IMR-90 (cell line): Measurements from ENCODE around the gene POU4F2. TPM values are rescaled to one million over a fixed set of nuclear protein-coding genes. Genes with fewer than 3 reads are reported as not detected.

Experiments
- ATAC-seq: fragments of 200-7000 bp; cut with Tn5 transposase; 2 replicates; pipeline ENCODE4 v1.9.1; 2020; ENCODE audit warnings: low read depth, mild to moderate bottlenecking, moderate library complexity
- BruUV-seq: library from RNA; stranded (reverse); fragments of 400-500 nt; replicated peaks from 2 replicates; lab custom pipeline; 2021; lab: Mats Ljungman, UMichigan
- CTCF ChIA-PET: fragments of 300-600 bp; formaldehyde crosslinking; extraction: SDS; loops from one replicate; lab custom pipeline; 2021; ENCODE audit warnings: antibody characterized with exemption; lab: Yijun Ruan, JAX
- POLR2A ChIA-PET: fragments of 300-600 bp; sonication (Branson Sonifier 250); formaldehyde crosslinking; loops from one replicate; lab custom pipeline; 2022; ENCODE audit warnings: antibody characterized with exemption; ENCODE audit not compliant: unreplicated experiment; lab: Charles Lee
- DNase-seq: peaks from one replicate; pipeline ENCODE4 v3.0.0; 2013
- H2AFZ ChIP-seq: replicated peaks from 2 replicates; pipeline ENCODE3; 2013; ENCODE audit warnings: low read length, mild to moderate bottlenecking; ENCODE audit not compliant: poor library complexity
- H2AK5ac ChIP-seq: 2 replicates; pipeline ENCODE4 v1.6.1; 2013; ENCODE audit warnings: low read depth, low read length, inconsistent platforms
- H2AK9ac ChIP-seq: replicated peaks from 2 replicates; pipeline ENCODE3; 2013; ENCODE audit warnings: mild to moderate bottlenecking, low read depth, low read length, moderate library complexity; ENCODE audit not compliant: poor library complexity
- H2BK120ac ChIP-seq: 2 replicates; pipeline ENCODE4 v1.6.1; 2013; ENCODE audit warnings: low read depth, low read length, inconsistent platforms
- H2BK15ac ChIP-seq: 3 replicates; pipeline ENCODE4 v1.6.1; 2013; ENCODE audit warnings: low read depth, low read length, inconsistent platforms
- H2BK20ac ChIP-seq: 2 replicates; pipeline ENCODE4 v1.6.1; 2013; ENCODE audit warnings: low read depth, mild to moderate bottlenecking, inconsistent platforms, low read length, moderate library complexity
- H2BK5ac ChIP-seq: 2 replicates; pipeline ENCODE4 v1.6.1; 2013; ENCODE audit warnings: mild to moderate bottlenecking, low read depth, low read length, inconsistent platforms; ENCODE audit not compliant: poor library complexity, severe bottlenecking
- H3K14ac ChIP-seq: replicated peaks from 2 replicates; pipeline ENCODE4 v1.6.1; 2013; ENCODE audit warnings: low read depth, low read length, inconsistent platforms
- H3K18ac ChIP-seq: 2 replicates; pipeline ENCODE4 v1.6.1; 2013; ENCODE audit warnings: low read depth, low read length, control low read depth
- H3K23ac ChIP-seq: 2 replicates; pipeline ENCODE4 v1.6.1; 2013; ENCODE audit warnings: low read depth, low read length, inconsistent platforms
- H3K27ac ChIP-seq: 2 replicates; pipeline ENCODE4 v1.5.1; 2013; ENCODE audit warnings: mild to moderate bottlenecking, control low read depth, low read length; ENCODE audit not compliant: insufficient read depth
- H3K27me3 ChIP-seq: 2 replicates; pipeline ENCODE4 v1.6.1; 2013; ENCODE audit warnings: low read length; ENCODE audit not compliant: control insufficient read depth, insufficient read depth
- H3K36me3 ChIP-seq: 2 replicates; pipeline ENCODE4 v1.6.1; 2013; ENCODE audit warnings: low read length, mixed read lengths; ENCODE audit not compliant: control insufficient read depth, insufficient read depth
- H3K4ac ChIP-seq: 2 replicates; pipeline ENCODE4 v1.6.1; 2013; ENCODE audit warnings: low read depth, low read length, inconsistent platforms
- H3K4me1 ChIP-seq: 2 replicates; pipeline ENCODE4 v1.6.1; 2013; ENCODE audit warnings: low read length, mixed read lengths; ENCODE audit not compliant: control insufficient read depth, insufficient read depth
- H3K4me2 ChIP-seq: 2 replicates; pipeline ENCODE4 v1.6.1; 2013; ENCODE audit warnings: low read depth, mild to moderate bottlenecking, control low read depth, low read length, moderate library complexity
- H3K4me3 ChIP-seq: 2 replicates; pipeline ENCODE4 v1.5.1; 2013; ENCODE audit warnings: low read depth, mild to moderate bottlenecking, control low read depth, low read length, moderate library complexity; ENCODE audit not compliant: insufficient read depth
- H3K56ac ChIP-seq: 2 replicates; pipeline ENCODE4 v1.6.1; 2013; ENCODE audit warnings: low read length, inconsistent platforms; ENCODE audit not compliant: insufficient read depth; ENCODE audit errors: extremely low read depth
- H3K79me1 ChIP-seq, 2 experiments: 2 replicates each; pipeline ENCODE4 v1.6.1; 2013; ENCODE audit warnings: low read length in 2 of 2, inconsistent platforms in 1 of 2, low read depth in 1 of 2
- H3K9ac ChIP-seq: 2 replicates; pipeline ENCODE4 v1.6.1; 2013; ENCODE audit warnings: low read depth, low read length, control low read depth
- H3K9me1 ChIP-seq: 2 replicates; pipeline ENCODE4 v1.6.1; 2013; ENCODE audit warnings: low read length, inconsistent platforms; ENCODE audit not compliant: insufficient read depth
- H3K9me3 ChIP-seq: 2 replicates; pipeline ENCODE4 v1.6.1; 2013; ENCODE audit warnings: low read length; ENCODE audit not compliant: control insufficient read depth, insufficient read depth
- H4K20me1 ChIP-seq: 2 replicates; pipeline ENCODE4 v1.6.1; 2013; ENCODE audit warnings: low read length, inconsistent platforms; ENCODE audit not compliant: insufficient read depth
- H4K5ac ChIP-seq: 2 replicates; pipeline ENCODE4 v1.6.1; 2013; ENCODE audit warnings: mild to moderate bottlenecking, low read depth, low read length, control low read depth
- H4K8ac ChIP-seq, 2 experiments: 2 replicates each; pipeline ENCODE4 v1.6.1; 2013; ENCODE audit warnings: low read depth in 2 of 2, low read length in 2 of 2, control low read depth in 1 of 2, inconsistent platforms in 1 of 2
- H4K91ac ChIP-seq: 2 replicates; pipeline ENCODE4 v1.6.1; 2013; ENCODE audit warnings: low read depth, low read length, inconsistent platforms; ENCODE audit not compliant: insufficient read depth
- BHLHE40 ChIP-seq: fragments of 150-350 bp; IDR thresholded peaks from 2 replicates; pipeline ENCODE4 v1.6.1; 2016; ENCODE audit warnings: mild to moderate bottlenecking, low read depth, low read length
- CEBPB ChIP-seq: IDR thresholded peaks from 2 replicates; pipeline ENCODE4 v1.6.1; 2012; ENCODE audit warnings: low read depth, low read length, improper control_type of control experiment
- CHD1 ChIP-seq: IDR thresholded peaks from 2 replicates; pipeline ENCODE4 v1.6.1; 2012; ENCODE audit warnings: low read depth, low read length, improper control_type of control experiment
- CTCF ChIP-seq: conservative IDR thresholded peaks from 2 replicates; pipeline ENCODE4 v1.5.1; 2012; ENCODE audit warnings: mild to moderate bottlenecking, low read depth, low read length, improper control_type of control experiment
- ELK1 ChIP-seq: fragments of 150-350 bp; IDR thresholded peaks from 2 replicates; pipeline ENCODE4 v1.6.1; 2016; ENCODE audit warnings: low read depth, mild to moderate bottlenecking, low read length, moderate library complexity, borderline replicate concordance
- FOS ChIP-seq: fragments of 150-350 bp; IDR thresholded peaks from 2 replicates; pipeline ENCODE4 v1.6.1; 2016; ENCODE audit warnings: low read depth, low read length
- MAFK ChIP-seq: IDR thresholded peaks from 2 replicates; pipeline ENCODE4 v1.6.1; 2012; ENCODE audit warnings: low read depth, low read length, improper control_type of control experiment
- MAZ ChIP-seq: IDR thresholded peaks from 2 replicates; pipeline ENCODE4 v1.6.1; 2012; ENCODE audit warnings: low read depth, mild to moderate bottlenecking, low read length, improper control_type of control experiment, moderate library complexity, borderline replicate concordance
- MXI1 ChIP-seq: IDR thresholded peaks from 2 replicates; pipeline ENCODE4 v1.6.1; 2012; ENCODE audit warnings: low read depth, mild to moderate bottlenecking, low read length, moderate library complexity, borderline replicate concordance
- NFE2L2 ChIP-seq: fragments of 150-350 bp; IDR thresholded peaks from 2 replicates; pipeline ENCODE4 v1.6.1; 2016; ENCODE audit warnings: low read depth, mild to moderate bottlenecking, low read length
- POLR2A ChIP-seq: IDR thresholded peaks from 2 replicates; pipeline ENCODE4 v1.6.1; 2012; ENCODE audit warnings: mild to moderate bottlenecking, low read depth, low read length
- RAD21 ChIP-seq: IDR thresholded peaks from 2 replicates; pipeline ENCODE4 v1.6.1; 2012; ENCODE audit warnings: low read length, improper control_type of control experiment
- RCOR1 ChIP-seq: IDR thresholded peaks from 2 replicates; pipeline ENCODE4 v1.6.1; 2012; ENCODE audit warnings: mild to moderate bottlenecking, low read length, improper control_type of control experiment; ENCODE audit not compliant: insufficient replicate concordance
- RFX5 ChIP-seq: IDR thresholded peaks from 2 replicates; pipeline ENCODE4 v1.8.0; 2012; ENCODE audit warnings: low read depth, mild to moderate bottlenecking, low read length, moderate library complexity
- SMC3 ChIP-seq: fragments of 150-350 bp; IDR thresholded peaks from 2 replicates; pipeline ENCODE4 v1.6.1; 2016; ENCODE audit warnings: low read depth, mild to moderate bottlenecking, antibody characterized with exemption, low read length, moderate library complexity
- USF2 ChIP-seq: fragments of 150-350 bp; IDR thresholded peaks from 2 replicates; pipeline ENCODE4 v1.6.1; 2017; ENCODE audit warnings: mild to moderate bottlenecking, antibody characterized with exemption, low read length, low read depth
- WGBS, 2 experiments: methylation state at CpG; one replicate each; pipeline versions ENCODE4 v1.1.5 to v1.1.7; 2013; ENCODE audit warnings: missing lambda C conversion rate in 2 of 2; ENCODE audit not compliant: insufficient read length in 1 of 2; ENCODE audit errors: extremely low coverage in 2 of 2; 5-methylcytosine and 5-hydroxymethylcytosine counted together
- dilution Hi-C: fragments of 300-500 bp; cut with HindIII; formaldehyde crosslinking; loops from one replicate; pipeline ENCODE4 v1.14.3; 2018; ENCODE audit warnings: low sequenced_read_pairs; ENCODE audit not compliant: unreplicated experiment
- in situ Hi-C: fragments of 300-500 bp; cut with MboI; formaldehyde crosslinking; loops from 3 replicates; pipeline ENCODE4 v1.14.3; 2019; ENCODE audit warnings: low sequenced_read_pairs, inconsistent platforms, mixed read lengths
- intact Hi-C: fragments of 100-400 bp; cut with micrococcal nuclease; formaldehyde crosslinking; loops from 2 replicates; pipeline ENCODE4 v1.10.0; 2022
- polyA plus RNA-seq, 3 experiments: library from polyadenylated mRNA; depleted of rRNA; stranded (reverse); fragments of >200 nt; gene quantifications; 2 replicates each; pipeline ENCODE4 v1.2.3, GENCODE V29; 2012; ENCODE audit warnings: low replicate concordance in 1 of 3
- total RNA-seq: library from RNA; depleted of rRNA; stranded (reverse); fragments of >200 nt; gene quantifications from 2 replicates; pipeline ENCODE4 v1.2.3, GENCODE V29; 2012

Gene POU4F2
- total and polyA plus RNA-seq, 2 of the 4 experiments (the other 2 are of a cell fraction), result not detected

GRCh38 chr4:146633471-146633800 is 5.3 kb upstream of the POU4F2 start:
- in situ Hi-C loops, result no loop called here
- POLR2A ChIA-PET, result no interaction called here
- H3K4me1 ChIP-seq, result no peaks in the 10 kb centered on the region
- no peak overlapping the region for H2BK120ac ChIP-seq
- H3K18ac ChIP-seq, result no peak overlapping the region
- CTCF ChIA-PET, result no interaction called here
- no peaks in the 10 kb centered on the region; the same call in 1 of the 2 replicates for H3K9me3 ChIP-seq
- no peak overlapping the region for H3K27ac ChIP-seq
- peaks cover 30% of the 10 kb centered on the region for H3K27me3 ChIP-seq
- no peak overlapping the region for H2AK9ac ChIP-seq
- H3K4me2 ChIP-seq, result no peak overlapping the region
- no peak for ATAC-seq
- WGBS, 2 experiments, result no CpG with 5 or more reads among the region's 7 CpGs
- no peak overlapping the region for H4K5ac ChIP-seq
- H3K23ac ChIP-seq, result no peak overlapping the region
- H3K9ac ChIP-seq, result no peak overlapping the region
- no peak overlapping the region for H4K8ac ChIP-seq
- H3K56ac ChIP-seq, result no peak overlapping the region
- no peak overlapping the region for H3K14ac ChIP-seq
- no peaks in the 10 kb centered on the region for H4K20me1 ChIP-seq
- no TSS peak for BruUV-seq
- no peak overlapping the region for H2AFZ ChIP-seq
- no peak overlapping the region for H2BK20ac ChIP-seq
- no peak for TF ChIP-seq RFX5
- no peak for TF ChIP-seq MAZ
- no peak for TF ChIP-seq RCOR1
- TF ChIP-seq FOS, result no peak
- TF ChIP-seq RAD21, result no peak
- TF ChIP-seq CEBPB, result no peak
- TF ChIP-seq MXI1, result no peak
- TF ChIP-seq USF2, result no peak
- no peak for TF ChIP-seq BHLHE40
- TF ChIP-seq CTCF, result no peak
- no peak for TF ChIP-seq MAFK
- no peak for TF ChIP-seq ELK1
- TF ChIP-seq CHD1, result no peak
- no peak for TF ChIP-seq NFE2L2
- no peak for TF ChIP-seq SMC3
- no peak for TF ChIP-seq POLR2A
- no peak overlapping the region for H2BK5ac ChIP-seq
- no peak for DNase-seq
- no peaks in the 10 kb centered on the region for H3K36me3 ChIP-seq
- H3K9me1 ChIP-seq, result no peaks in the 10 kb centered on the region
- H3K79me1 ChIP-seq, result no peaks in the 10 kb centered on the region
- H3K4me3 ChIP-seq, result no peak overlapping the region
- H3K4ac ChIP-seq, result no peak overlapping the region
- H2BK15ac ChIP-seq, result no peak overlapping the region
- H4K91ac ChIP-seq, result no peak overlapping the region
- dilution Hi-C loops, result no loop called here
- intact Hi-C loops, result no loop called here
- H2AK5ac ChIP-seq, result no peak overlapping the region
